HCT116 (cell line): ENCODE results near the gene APELA. TPM values are rescaled to one million over a fixed set of nuclear protein-coding genes. Genes with fewer than 3 reads are reported as not detected.
"Not testable (repeated sequence)": the region's sequence is repeated elsewhere in the genome, so short reads cannot be mapped to it uniquely, and the experiment has no call there.

Source experiments
- ATAC-seq: fragments of 200-7000 bp; cut with Tn5 transposase; 2 replicates; pipeline ENCODE4 v1.9.1; 2020; ENCODE audit warnings: mild to moderate bottlenecking, moderate library complexity
- BruUV-seq: library from RNA; stranded (reverse); fragments of 400-500 nt; replicated peaks from 2 replicates; lab custom pipeline; 2021; lab: Mats Ljungman, UMichigan
- CTCF ChIA-PET: fragments of 300-600 bp; sonication (Branson Sonifier 250); formaldehyde crosslinking; loops from one replicate; lab custom pipeline; 2021; ENCODE audit warnings: antibody characterized with exemption; lab: Charles Lee
- POLR2A ChIA-PET: fragments of 300-600, 350-600 bp; sonication (Branson Sonifier 250); formaldehyde crosslinking; loops from one replicate; lab custom pipeline; 2021; ENCODE audit warnings: antibody characterized with exemption; lab: Charles Lee
- RAD21 ChIA-PET, 2 experiments: fragments of 300-600 bp; sonication (Branson Sonifier 250); formaldehyde crosslinking; loops; one replicate each; lab custom pipeline; 2023; ENCODE audit warnings: low total read pairs in 2 of 2; ENCODE audit not compliant: uncharacterized antibody in 2 of 2, unreplicated experiment in 2 of 2, low non-redundant PET in 1 of 2; lab: Charles Lee
- DNase-seq: peaks from one replicate; pipeline ENCODE4 v3.0.0-alpha.2; 2010; ENCODE audit warnings: low read depth, low spot score
- H2AFZ ChIP-seq: fragments of 200-600 bp; shearing (Covaris generic), sonication (generic); 2 replicates; pipeline ENCODE4 v1.6.1; 2017; ENCODE audit warnings: low read depth, mixed run types, mixed read lengths, antibody characterized with exemption, low read length; ENCODE audit not compliant: poor library complexity, severe bottlenecking
- H3K27ac ChIP-seq: 2 replicates; pipeline ENCODE4 v1.5.1; 2012; ENCODE audit warnings: low read depth, low read length
- H3K27me3 ChIP-seq: fragments of 200-600 bp; sonication (generic); 2 replicates; pipeline ENCODE4 v1.6.1; 2016; ENCODE audit warnings: mixed run types, low read length, mixed read lengths; ENCODE audit not compliant: insufficient read depth
- H3K36me3 ChIP-seq, 2 experiments: fragments of 200-500 bp in 1 of 2; fragments of 200-600 bp in 1 of 2; sonication (Bioruptor generic) in 1 of 2; sonication (generic) in 1 of 2; 2 replicates each; pipeline versions ENCODE4 v1.5.1 to v1.6.1; 2014 to 2016; ENCODE audit warnings: low read length in 2 of 2, inconsistent platforms in 1 of 2, mixed read lengths in 1 of 2, mixed run types in 1 of 2; ENCODE audit not compliant: insufficient read depth in 2 of 2, control insufficient read depth in 1 of 2
- H3K4me1 ChIP-seq, 2 experiments: fragments of 200-600 bp in 1 of 2; sonication (generic) in 1 of 2; 2 replicates each; pipeline versions ENCODE4 v1.5.1 to v1.6.1; 2012 to 2017; ENCODE audit warnings: low read length in 2 of 2, inconsistent platforms in 1 of 2, mild to moderate bottlenecking in 1 of 2, mixed read lengths in 1 of 2, mixed run types in 1 of 2, moderate library complexity in 1 of 2; ENCODE audit not compliant: insufficient read depth in 2 of 2, control insufficient read depth in 1 of 2
- H3K4me2 ChIP-seq: fragments of 200-600 bp; sonication (generic); 2 replicates; pipeline ENCODE4 v1.6.1; 2017; ENCODE audit warnings: mixed run types, low read length, mixed read lengths
- H3K4me3 ChIP-seq, 2 experiments: fragments of 200-600 bp in 1 of 2; sonication (generic) in 1 of 2; replicated peaks in 1 of 2; 2 replicates each; pipeline ENCODE4 v1.5.1; 2011 to 2016; ENCODE audit warnings: low read length in 2 of 2, control low read depth in 1 of 2, low read depth in 1 of 2, mild to moderate bottlenecking in 1 of 2, mixed read lengths in 1 of 2, mixed run types in 1 of 2
- H3K79me2 ChIP-seq: fragments of 200-600 bp; sonication (generic); 2 replicates; pipeline ENCODE4 v1.6.1; 2017; ENCODE audit warnings: mild to moderate bottlenecking, mixed run types, low read length, moderate library complexity, mixed read lengths; ENCODE audit not compliant: insufficient read depth
- H3K9ac ChIP-seq: fragments of 200-600 bp; sonication (generic); 2 replicates; pipeline ENCODE4 v1.6.1; 2016; ENCODE audit warnings: low read length, mixed read lengths
- H3K9me2 ChIP-seq: fragments of 200-600 bp; sonication (generic), shearing (Covaris generic); 2 replicates; pipeline ENCODE4 v1.6.1; 2017; ENCODE audit warnings: mixed run types, mild to moderate bottlenecking, moderate library complexity; ENCODE audit not compliant: insufficient read depth
- H3K9me3 ChIP-seq, 2 experiments: fragments of 200-500 bp in 1 of 2; fragments of 200-600 bp in 1 of 2; sonication (Bioruptor generic) in 1 of 2; sonication (generic) in 1 of 2; 2 replicates each; pipeline ENCODE4 v1.6.1; 2014 to 2017; ENCODE audit warnings: low read length in 2 of 2, mixed read lengths in 2 of 2, inconsistent platforms in 1 of 2, low read depth in 1 of 2, mild to moderate bottlenecking in 1 of 2, mixed run types in 1 of 2, moderate library complexity in 1 of 2; ENCODE audit not compliant: control insufficient read depth in 1 of 2, insufficient read depth in 1 of 2
- H4K20me1 ChIP-seq: fragments of 200-600 bp; sonication (generic), shearing (Covaris generic); 2 replicates; pipeline ENCODE4 v1.6.1; 2017; ENCODE audit warnings: mixed run types, mild to moderate bottlenecking, moderate library complexity; ENCODE audit not compliant: insufficient read depth
- FOSL1 ChIP-seq: IDR thresholded peaks from 2 replicates; pipeline ENCODE4 v1.6.1; 2012; ENCODE audit warnings: low read depth
- intact Hi-C: fragments of 100-400 bp; cut with micrococcal nuclease; formaldehyde crosslinking; loops from 2 replicates; pipeline ENCODE4 v1.10.0; 2022
- total RNA-seq: library from RNA; stranded (reverse); gene quantifications from one replicate; pipeline ENCODE4 v1.2.1, GENCODE V29; 2021; ENCODE audit not compliant: unreplicated experiment
- TF ChIP-seq, protein P1 (sequence below), 3 experiments: fragments of 200-600 bp in 1 of 3; sonication (generic) in 1 of 3; IDR thresholded peaks in 2 of 3; conservative IDR thresholded peaks in 1 of 3; 2 replicates each; pipeline ENCODE4 v1.5.1; 2012 to 2017; ENCODE audit warnings: low read depth in 2 of 3, low read length in 2 of 3, antibody characterized with exemption in 1 of 3, borderline replicate concordance in 1 of 3, control low read depth in 1 of 3, mild to moderate bottlenecking in 1 of 3, mixed read lengths in 1 of 3, mixed run types in 1 of 3, moderate library complexity in 1 of 3; ENCODE audit not compliant: insufficient read depth in 1 of 3

The APELA gene
- total RNA-seq, 1 experiment from 2014 or later = not detected

DNA sequence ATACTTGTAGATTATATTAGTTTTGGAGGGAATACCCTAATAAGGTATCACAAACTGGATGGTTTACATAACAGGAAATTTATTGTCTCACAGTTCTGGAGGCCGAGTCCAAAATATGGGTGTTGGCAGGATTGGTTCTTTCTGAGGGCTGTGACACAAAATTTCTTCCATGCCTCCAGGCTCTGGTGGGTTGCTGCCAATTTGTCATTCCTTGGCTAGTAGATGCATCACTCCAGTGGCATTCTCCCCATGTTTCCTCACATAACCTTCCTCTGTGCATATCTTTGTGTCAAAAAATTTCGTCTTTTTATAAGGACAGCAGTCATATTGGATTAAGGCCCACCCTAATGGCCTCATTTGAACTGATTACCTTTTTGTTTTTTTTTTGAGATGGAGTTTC lies 49.3 kb downstream of the APELA start:
- RAD21 ChIA-PET = no interaction called here
- Histone ChIP-seq H3K9me3 (no peaks in the 10 kb centered on the region), H4K20me1 (no peaks in the 10 kb centered on the region), H2AFZ (no peak overlapping the region), H3K27me3 (no peaks in the 10 kb centered on the region), H3K36me3 (no peaks in the 10 kb centered on the region), H3K27ac (no peak overlapping the region), H3K4me1 (no peaks in the 10 kb centered on the region), H3K9ac (no peak overlapping the region), H3K9me2 (no peaks in the 10 kb centered on the region), H3K79me2 (no peaks in the 10 kb centered on the region), H3K4me3 (no peak overlapping the region), H3K4me2 (no peak overlapping the region)
- DNase-seq = no peak
- CTCF ChIA-PET = no interaction called here
- TF ChIP-seq, protein P1, sequence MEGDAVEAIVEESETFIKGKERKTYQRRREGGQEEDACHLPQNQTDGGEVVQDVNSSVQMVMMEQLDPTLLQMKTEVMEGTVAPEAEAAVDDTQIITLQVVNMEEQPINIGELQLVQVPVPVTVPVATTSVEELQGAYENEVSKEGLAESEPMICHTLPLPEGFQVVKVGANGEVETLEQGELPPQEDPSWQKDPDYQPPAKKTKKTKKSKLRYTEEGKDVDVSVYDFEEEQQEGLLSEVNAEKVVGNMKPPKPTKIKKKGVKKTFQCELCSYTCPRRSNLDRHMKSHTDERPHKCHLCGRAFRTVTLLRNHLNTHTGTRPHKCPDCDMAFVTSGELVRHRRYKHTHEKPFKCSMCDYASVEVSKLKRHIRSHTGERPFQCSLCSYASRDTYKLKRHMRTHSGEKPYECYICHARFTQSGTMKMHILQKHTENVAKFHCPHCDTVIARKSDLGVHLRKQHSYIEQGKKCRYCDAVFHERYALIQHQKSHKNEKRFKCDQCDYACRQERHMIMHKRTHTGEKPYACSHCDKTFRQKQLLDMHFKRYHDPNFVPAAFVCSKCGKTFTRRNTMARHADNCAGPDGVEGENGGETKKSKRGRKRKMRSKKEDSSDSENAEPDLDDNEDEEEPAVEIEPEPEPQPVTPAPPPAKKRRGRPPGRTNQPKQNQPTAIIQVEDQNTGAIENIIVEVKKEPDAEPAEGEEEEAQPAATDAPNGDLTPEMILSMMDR (IDR thresholded peaks at IDR 0.05 in 2 of 3, conservative IDR thresholded peaks at IDR 0.05 in 1 of 3; ENCODE audit: borderline replicate concordance in 1 of 3, insufficient read depth in 1 of 3, low read depth in 2 of 3, low read length in 2 of 3) = no peak
- no peak for TF ChIP-seq FOSL1
- BruUV-seq = no TSS peak
- POLR2A ChIA-PET = no interaction called here
- intact Hi-C loops = no loop called here
- no peak for ATAC-seq

DNA sequence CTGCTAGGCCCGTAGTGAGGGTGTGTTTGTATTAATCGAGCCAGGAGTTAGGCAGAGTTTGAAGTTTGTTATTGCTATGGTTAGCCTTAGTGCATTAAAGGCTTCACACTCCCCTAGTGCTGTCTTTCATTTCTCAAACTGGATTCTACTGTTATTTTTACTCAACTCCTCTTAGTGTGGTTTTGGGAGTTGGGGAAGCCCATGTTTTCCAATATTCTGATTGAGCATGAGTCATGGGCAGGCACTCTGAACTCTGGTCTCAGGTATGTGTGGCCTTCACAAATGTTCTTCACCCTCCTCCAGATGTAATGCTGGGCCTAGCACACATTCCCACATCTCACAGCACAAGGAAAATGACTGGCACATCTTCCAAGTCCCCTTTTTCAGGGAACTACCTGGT lies 50.1 kb downstream of the APELA start:
- H4K20me1 ChIP-seq, H3K9me2 ChIP-seq, H3K4me3 ChIP-seq, H3K9me3 ChIP-seq, H3K27ac ChIP-seq, POLR2A ChIA-PET, H3K9ac ChIP-seq, CTCF ChIA-PET, H2AFZ ChIP-seq, H3K4me2 ChIP-seq, RAD21 ChIA-PET, BruUV-seq, DNase-seq, ATAC-seq, intact Hi-C loops, H3K27me3 ChIP-seq, H3K79me2 ChIP-seq, H3K36me3 ChIP-seq, H3K4me1 ChIP-seq: not testable (repeated sequence)
